ENCODE results near the gene JCAD.

GRCh38 chr10:30022590-30022989 lies 36.8 kb downstream of the JCAD start:
- TF ChIP-seq EZH2 (IDR thresholded peaks at IDR 0.05; ENCODE audit: low read depth), result no peak
- TF ChIP-seq CTCF (conservative IDR thresholded peaks at IDR 0.05), result no peak

All from PC-9 (cell line).